Endodermal cell (in vitro differentiated cells): Measurements from ENCODE around the gene CLCNKA. TPM values are rescaled to one million over a fixed set of nuclear protein-coding genes. Genes with fewer than 3 reads are reported as not detected.

Experiments used
- DNase-seq: peaks from one replicate; pipeline ENCODE4 v3.0.0-alpha.2; 2017
- H3K27ac ChIP-seq: 2 replicates; pipeline ENCODE4 v1.5.1; 2013; ENCODE audit warnings: mild to moderate bottlenecking, low read depth, low read length, moderate library complexity
- H3K27me3 ChIP-seq: 2 replicates; pipeline ENCODE4 v1.6.1; 2013; ENCODE audit warnings: mild to moderate bottlenecking, low read length, moderate library complexity; ENCODE audit not compliant: insufficient read depth, control insufficient read depth, poor library complexity, severe bottlenecking
- H3K36me3 ChIP-seq: 2 replicates; pipeline ENCODE4 v1.7.0; 2013; ENCODE audit warnings: mild to moderate bottlenecking, low read length, moderate library complexity; ENCODE audit not compliant: control insufficient read depth, insufficient read depth
- H3K4me1 ChIP-seq: one replicate; pipeline ENCODE4 v1.7.0; 2013; ENCODE audit warnings: low read length; ENCODE audit not compliant: control insufficient read depth, insufficient read depth
- H3K4me3 ChIP-seq: 2 replicates; pipeline ENCODE4 v1.5.1; 2013; ENCODE audit warnings: mild to moderate bottlenecking, low read length, moderate library complexity
- H3K9ac ChIP-seq: 2 replicates; pipeline ENCODE4 v1.6.1; 2013; ENCODE audit warnings: mild to moderate bottlenecking, low read length, moderate library complexity; ENCODE audit not compliant: poor library complexity, severe bottlenecking; ENCODE audit errors: extremely low read depth
- H3K9me3 ChIP-seq: 2 replicates; pipeline ENCODE4 v1.6.1; 2013; ENCODE audit warnings: mild to moderate bottlenecking, low read length, moderate library complexity; ENCODE audit not compliant: control insufficient read depth
- H3K27ac Mint-ChIP-seq: 2 replicates; pipeline ENCODE4 v1.8.0; 2020; ENCODE audit warnings: mixed read lengths
- H3K27me3 Mint-ChIP-seq: 2 replicates; pipeline ENCODE4 v1.8.0; 2021; ENCODE audit warnings: mild to moderate bottlenecking, mixed read lengths; ENCODE audit not compliant: insufficient read depth
- H3K36me3 Mint-ChIP-seq: 2 replicates; pipeline ENCODE4 v1.8.0; 2020; ENCODE audit warnings: low read depth, mixed read lengths
- H3K4me1 Mint-ChIP-seq: 2 replicates; pipeline ENCODE4 v1.8.0; 2020; ENCODE audit warnings: mixed read lengths
- H3K4me3 Mint-ChIP-seq: 2 replicates; pipeline ENCODE4 v1.8.0; 2020; ENCODE audit warnings: mild to moderate bottlenecking, moderate library complexity, mixed read lengths
- H3K9me3 Mint-ChIP-seq: 2 replicates; pipeline ENCODE4 v1.8.0; 2020; ENCODE audit warnings: mild to moderate bottlenecking, mixed read lengths
- CTCF ChIP-seq: fragments of 200-600 bp; sonication (generic); conservative IDR thresholded peaks from 2 replicates; pipeline ENCODE4 v1.5.0; 2021; ENCODE audit warnings: antibody characterized with exemption, mild to moderate bottlenecking
- WGBS, 2 experiments: methylation state at CpG; one replicate each; pipeline versions ENCODE4 v1.1.5 to v1.1.7; 2013; ENCODE audit warnings: missing lambda C conversion rate in 2 of 2, mixed read lengths in 1 of 2; ENCODE audit not compliant: insufficient coverage in 1 of 2, insufficient read length in 1 of 2; 5-methylcytosine and 5-hydroxymethylcytosine counted together
- total RNA-seq, 2 donors: library from RNA; stranded (reverse); fragmentation: NEBNext Ultra II Directional in 1 of 2; extraction: Animal tissue kit (Norgen Biotek cat#: 25700) in 1 of 2; gene quantifications; 2 replicates in 1 of 2; 3 replicates in 1 of 2; pipeline ENCODE4 v1.2.1, GENCODE V29; 2021

The CLCNKA gene
- total RNA-seq, 2 donors from 2014 or later: 3.2 to 3.5 TPM

- Mint-ChIP-seq H3K27ac (no peak overlapping the region), H3K36me3 (no peaks in the 10 kb centered on the region), H3K4me3 (peak overlapping the region; percentile 56), H3K27me3 (peaks cover 62% of the 10 kb centered on the region), H3K4me1 (peaks cover 14% of the 10 kb centered on the region), H3K9me3 (no peaks in the 10 kb centered on the region)
- no peaks in the 10 kb centered on the region for H3K36me3 ChIP-seq
- no peak for TF ChIP-seq CTCF
- WGBS, 2 experiments: 79 to 82% methylated on average over 4 to 5 of the region's 5 CpGs
- no peaks in the 10 kb centered on the region for H3K9me3 ChIP-seq
- H3K27me3 ChIP-seq: peaks cover 30% of the 10 kb centered on the region
- no peak overlapping the region for H3K27ac ChIP-seq
- H3K4me1 ChIP-seq: peaks cover 6% of the 10 kb centered on the region
- H3K4me3 ChIP-seq: peak overlapping the region; percentile 79
- DNase-seq: no peak
- no peak overlapping the region for H3K9ac ChIP-seq
Measured at GRCh38 chr1:16074217-16074616, 52.4 kb downstream of the CLCNKA start.

GRCh38 chr1:16075337-16076030 lies 53.6 kb downstream of the CLCNKA start:
- Mint-ChIP-seq H3K27me3 (peaks cover 59% of the 10 kb centered on the region), H3K36me3 (no peaks in the 10 kb centered on the region), H3K27ac (no peak overlapping the region), H3K4me1 (peaks cover 14% of the 10 kb centered on the region), H3K4me3 (no peak overlapping the region), H3K9me3 (no peaks in the 10 kb centered on the region)
- WGBS, 2 experiments: 91 to 92% methylated on average over 7 to 11 of the region's 11 CpGs
- no peaks in the 10 kb centered on the region for H3K36me3 ChIP-seq
- H3K27me3 ChIP-seq: peaks cover 30% of the 10 kb centered on the region
- H3K9me3 ChIP-seq: no peaks in the 10 kb centered on the region
- no peak overlapping the region for H3K4me3 ChIP-seq
- no peak for DNase-seq
- H3K27ac ChIP-seq: no peak overlapping the region
- TF ChIP-seq CTCF: no peak
- peaks cover 11% of the 10 kb centered on the region for H3K4me1 ChIP-seq
- no peak overlapping the region for H3K9ac ChIP-seq

- Histone ChIP-seq H3K9me3 (no peaks in the 10 kb centered on the region), H3K9ac (no peak overlapping the region), H3K36me3 (no peaks in the 10 kb centered on the region), H3K27ac (no peak overlapping the region), H3K4me3 (no peak overlapping the region), H3K27me3 (peaks cover 30% of the 10 kb centered on the region), H3K4me1 (peaks cover 11% of the 10 kb centered on the region)
- H3K4me1 Mint-ChIP-seq: peaks cover 14% of the 10 kb centered on the region
- H3K27ac Mint-ChIP-seq: no peak overlapping the region
- H3K36me3 Mint-ChIP-seq: no peaks in the 10 kb centered on the region
- no peak for DNase-seq
- peaks cover 56% of the 10 kb centered on the region for H3K27me3 Mint-ChIP-seq
- no peak overlapping the region for H3K4me3 Mint-ChIP-seq
- H3K9me3 Mint-ChIP-seq: no peaks in the 10 kb centered on the region
- WGBS, 2 experiments: 86 to 88% methylated on average over 7 to 14 of the region's 14 CpGs
- no peak for TF ChIP-seq CTCF
Measured at GRCh38 chr1:16076031-16076864, 54.4 kb downstream of the CLCNKA start.
